Mesodermal cell (in vitro differentiated cells): ENCODE results near the gene FNDC10.

Source experiments
- H3K27ac ChIP-seq: 2 replicates; pipeline ENCODE4 v1.7.0; 2013; ENCODE audit warnings: mild to moderate bottlenecking, low read depth, low read length, moderate library complexity; ENCODE audit not compliant: severe bottlenecking
- H3K36me3 ChIP-seq: 2 replicates; pipeline ENCODE4 v1.7.1; 2013; ENCODE audit warnings: mild to moderate bottlenecking, low read length, moderate library complexity; ENCODE audit not compliant: control insufficient read depth, insufficient read depth
- H3K4me1 ChIP-seq: one replicate; pipeline ENCODE4 v1.7.1; 2013; ENCODE audit warnings: mild to moderate bottlenecking, low read length; ENCODE audit not compliant: insufficient read depth, control insufficient read depth, poor library complexity, severe bottlenecking
- H3K4me3 ChIP-seq: 2 replicates; pipeline ENCODE4 v1.7.0; 2013; ENCODE audit warnings: low read length, control low read depth, mild to moderate bottlenecking; ENCODE audit not compliant: insufficient read depth, poor library complexity, severe bottlenecking; ENCODE audit errors: extremely low read depth
- H3K9me3 ChIP-seq: 2 replicates; pipeline ENCODE4 v1.7.1; 2013; ENCODE audit warnings: mild to moderate bottlenecking, low read length, moderate library complexity; ENCODE audit not compliant: control insufficient read depth
- WGBS, 2 experiments: methylation state at CpG; one replicate each; pipeline ENCODE4 v1.1.5; 2013; ENCODE audit warnings: missing lambda C conversion rate in 2 of 2; ENCODE audit not compliant: insufficient coverage in 2 of 2; 5-methylcytosine and 5-hydroxymethylcytosine counted together

FNDC10 gene

GRCh38 chr1:1550591-1551432 is 49.1 kb downstream of the FNDC10 start:
- H3K9me3 ChIP-seq = no peaks in the 10 kb centered on the region

GRCh38 chr1:1550087-1550486 is 49.8 kb downstream of the FNDC10 start:
- H3K27ac ChIP-seq = no peak overlapping the region
- H3K36me3 ChIP-seq = peaks cover 44% of the 10 kb centered on the region
- H3K4me1 ChIP-seq = peaks cover 7% of the 10 kb centered on the region
- no peaks in the 10 kb centered on the region for H3K9me3 ChIP-seq
- H3K4me3 ChIP-seq = no peak overlapping the region
- WGBS, 2 experiments = 83 to 96% methylated on average over 2 of the region's 7 CpGs

More at GRCh38 chr1:1550591-1551432, 49.1 kb downstream of the FNDC10 start:
- H3K4me1 ChIP-seq = peaks cover 9% of the 10 kb centered on the region
- H3K36me3 ChIP-seq = peaks cover 42% of the 10 kb centered on the region
- no peak overlapping the region for H3K27ac ChIP-seq
- WGBS, 2 experiments = 85 to 95% methylated on average over 7 to 13 of the region's 15 CpGs
- no peak overlapping the region for H3K4me3 ChIP-seq

- Histone ChIP-seq H3K9me3 (no peaks in the 10 kb centered on the region), H3K4me1 (peaks cover 6% of the 10 kb centered on the region), H3K36me3 (peaks cover 53% of the 10 kb centered on the region), H3K4me3 (no peak overlapping the region), H3K27ac (no peak overlapping the region)
- 92% methylated on average over 7 to 14 of the region's 14 CpGs for WGBS, 2 experiments
Observed at GRCh38 chr1:1548591-1548990, 51.3 kb downstream of the FNDC10 start.
